Measurements from ENCODE around the gene POLR3B.

The POLR3B gene

GRCh38 chr12:106517314-106517713, 159.8 kb downstream of the POLR3B start:
- no peak for FAIRE-seq
- no peak for DNase-seq (ENCODE audit: extremely low spot score, insufficient read length, low read depth)

- FAIRE-seq (no peak), DNase-seq (ENCODE audit: extremely low spot score, insufficient read length, low read depth) (no peak)
These were observed 162.1 kb downstream of the POLR3B start for GRCh38 chr12:106519607-106520021.

DNA sequence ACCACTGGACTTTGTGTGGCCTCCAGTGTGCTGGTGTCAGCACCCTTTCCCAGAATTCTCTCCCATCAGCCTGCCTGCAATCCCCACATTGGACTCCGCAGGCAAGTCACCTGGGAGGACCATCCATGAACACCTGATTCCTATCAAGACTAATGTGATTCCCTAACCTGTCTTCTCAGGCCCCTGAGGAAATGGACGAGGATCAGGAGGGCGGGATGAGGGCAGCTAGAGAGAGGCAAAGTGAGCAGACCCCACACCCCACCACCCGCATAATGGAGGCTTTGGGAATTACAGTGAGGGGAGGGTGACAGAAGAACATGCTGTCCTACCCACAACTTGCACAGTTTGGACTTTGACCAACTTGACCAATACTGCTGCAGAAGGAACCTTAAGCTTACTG, 164.4 kb downstream of the POLR3B start:
- FAIRE-seq (no peak), DNase-seq (ENCODE audit: extremely low spot score, insufficient read length, low read depth) (no peak)

DNA sequence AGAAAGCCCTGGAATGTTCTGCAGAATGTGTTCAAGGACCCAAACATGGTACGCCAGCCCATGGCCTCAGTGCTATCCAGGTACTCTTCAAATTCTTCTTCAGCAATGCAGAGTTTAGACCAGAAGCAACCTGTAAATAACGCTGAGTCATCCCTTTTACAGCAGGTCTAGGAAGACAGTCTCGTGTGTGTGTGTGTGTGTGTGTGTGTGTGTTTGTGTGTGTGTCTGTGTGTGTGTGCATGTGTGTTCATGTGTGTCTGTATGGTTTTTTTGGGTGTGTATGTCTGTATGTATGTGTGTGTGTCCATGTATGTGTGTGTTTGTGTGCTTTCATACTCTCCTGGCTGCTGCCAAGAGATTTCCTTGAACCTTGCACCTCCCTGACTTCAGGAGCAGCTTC, 165.2 kb downstream of the POLR3B start:
- FAIRE-seq: no peak

DNA sequence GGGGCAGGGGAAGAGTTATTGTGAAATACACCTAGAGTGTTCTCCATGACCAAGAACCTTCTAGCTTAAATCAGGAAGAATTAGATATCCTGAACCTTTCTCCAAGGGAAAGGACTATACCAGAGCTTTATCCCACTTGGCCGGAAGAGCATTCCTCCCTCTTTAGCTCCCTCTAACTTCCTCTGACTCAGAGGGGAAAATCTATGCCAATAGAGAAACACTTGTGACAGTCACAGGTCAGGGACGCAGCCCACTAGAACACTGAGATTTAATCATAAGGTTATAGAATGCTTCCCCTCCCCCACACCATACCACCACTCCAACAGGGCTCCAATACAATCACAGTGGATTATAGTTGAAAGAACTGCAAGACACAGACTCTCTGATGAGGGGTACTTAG, 169.8 kb downstream of the POLR3B start:
- FAIRE-seq: no peak
- DNase-seq (ENCODE audit: extremely low spot score, insufficient read length, low read depth): no peak

More for the DNA sequence above, 165.2 kb downstream of the POLR3B start:
- no peak for DNase-seq (ENCODE audit: extremely low spot score, insufficient read length, low read depth)

DNA sequence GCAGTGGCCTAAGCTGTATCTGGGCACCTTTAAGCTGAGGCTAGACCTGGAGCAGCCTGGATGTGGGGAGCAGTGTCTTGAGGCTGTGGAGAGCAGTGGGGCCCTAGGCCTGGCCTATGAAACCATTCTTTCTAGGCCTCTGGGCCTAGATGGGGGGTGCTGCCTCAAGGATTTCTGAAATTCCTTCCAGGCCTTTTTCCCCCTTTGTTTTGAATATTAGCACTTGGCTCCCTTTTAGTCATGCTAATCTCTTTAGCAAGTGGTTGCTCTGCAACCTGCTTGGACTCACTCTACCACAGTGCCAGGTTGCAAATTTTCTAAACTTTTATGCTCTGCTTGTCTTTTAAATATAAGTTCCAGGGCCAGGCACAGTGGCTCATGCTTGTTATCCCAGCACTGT, 183.7 kb downstream of the POLR3B start:
- DNase-seq (ENCODE audit: extremely low spot score, insufficient read length, low read depth): no peak
- FAIRE-seq: no peak

DNA sequence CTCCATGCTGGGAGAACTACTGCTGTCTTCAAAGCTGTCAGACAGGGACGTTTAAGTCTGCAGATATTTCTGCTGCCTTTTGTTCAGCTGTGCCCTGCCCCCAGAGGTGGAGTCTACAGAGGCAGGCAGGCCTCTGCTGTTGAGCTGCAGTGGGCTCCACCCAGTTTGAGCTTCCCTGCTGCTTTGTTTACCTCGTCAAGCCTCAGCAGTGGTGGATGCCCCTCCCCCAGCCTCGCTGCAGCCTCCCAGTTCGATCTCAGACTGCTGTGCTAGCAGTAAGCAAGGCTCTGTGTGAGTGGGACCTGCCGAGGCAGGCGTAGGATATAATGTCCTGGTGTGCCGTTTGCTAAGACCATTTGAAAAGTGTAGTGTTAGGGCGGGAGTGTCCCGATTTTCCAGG, 193.9 kb downstream of the POLR3B start:
- FAIRE-seq: no peak

DNA sequence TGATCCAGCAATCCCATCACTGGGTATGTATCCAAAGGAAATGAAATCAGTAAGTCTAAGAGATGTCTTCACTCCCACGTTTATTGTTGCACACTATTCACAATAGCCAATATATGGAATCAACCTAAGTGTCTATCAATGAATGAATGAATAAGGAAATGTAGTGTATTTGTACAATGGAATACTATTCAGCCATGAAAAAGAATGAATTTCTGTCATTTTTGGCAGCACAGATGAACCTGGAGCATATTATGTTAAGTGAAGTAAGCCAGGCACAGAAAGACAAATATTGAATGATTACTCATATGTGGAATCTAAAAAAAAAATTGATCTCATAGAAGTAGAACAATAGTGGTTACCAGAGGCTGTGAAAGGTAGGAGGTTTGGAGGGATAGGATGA, 194.7 kb downstream of the POLR3B start:
- no peak for FAIRE-seq
- DNase-seq (ENCODE audit: extremely low spot score, insufficient read length, low read depth): no peak

More for the DNA sequence above, 193.9 kb downstream of the POLR3B start:
- DNase-seq (ENCODE audit: extremely low spot score, insufficient read length, low read depth): no peak
